ENCODE data around the gene WBP2. TPM values are rescaled to one million over a fixed set of nuclear protein-coding genes. Genes with fewer than 3 reads are reported as not detected.
A peak's percentile ranks its signal among the peaks of the same experiment; 100 is the strongest.

The WBP2 gene
- total and polyA plus RNA-seq, 9 of the 15 experiments (the other 6 are each of a cell fraction or from before 2014, with no cell fraction given) = 2.2 to 74.3 (median 20.0) TPM

GRCh38 chr17:75892556-75893224, 37.6 kb upstream of the WBP2 start:
- TF ChIP-seq RBFOX2 (IDR thresholded peaks at IDR 0.05; ENCODE audit: low read depth, low read length) (peak; percentile 54), TFAP4 (CRISPR knock-in tag; IDR thresholded peaks at IDR 0.05; ENCODE audit: borderline replicate concordance) (peak; percentile 17; the same call in 1 of the 2 replicates), ZNF655 (CRISPR knock-in tag; IDR thresholded peaks at IDR 0.05) (no peak), POLR2G (IDR thresholded peaks at IDR 0.05; ENCODE audit: low read depth, low read length) (peak; percentile 60; the same call in 1 of the 2 replicates)
- H3K4me3 ChIP-seq = no peak overlapping the region
- intact Hi-C loops (cut with micrococcal nuclease) = no loop called here
- peaks cover 13 to 75% of the 10 kb centered on the region in 2 experiments; a peak in 4 of 5 replicates for H3K4me1 ChIP-seq (replicated peaks in 1 of 2; ENCODE audit: control insufficient read depth in 2 of 2, insufficient read depth in 2 of 2, low read length in 2 of 2)
- no peaks in the 10 kb centered on the region for H3K9me3 ChIP-seq (replicated peaks; ENCODE audit: control insufficient read depth, insufficient read depth, low read depth, low read length)
- H3K4me2 ChIP-seq (ENCODE audit: insufficient read depth, low read length) = no peak overlapping the region
- no peak for ATAC-seq
- H3K36me3 ChIP-seq (ENCODE audit: control insufficient read depth, insufficient read depth, low read length) = peaks cover 40% of the 10 kb centered on the region; the same call in 1 of the 3 replicates
- FAIRE-seq = no peak
- H4K20me1 ChIP-seq (replicated peaks; ENCODE audit: control insufficient read depth, insufficient read depth, low read length) = no peaks in the 10 kb centered on the region
- BruUV-seq (replicated peaks) = no TSS peak
- CTCF ChIA-PET (ENCODE audit: low intra/inter-chr PET ratio) = no interaction called here
- POLR2A ChIA-PET = interaction anchor here (0.6 to 15.9 kb wide), 12 partner anchors 9 to 354 kb away, joined by 3 to 169 read pairs (median 4); partner anchors contain the start of genes TRIM47 and WBP2
- peaks cover 4% of the 10 kb centered on the region for H3K9me1 ChIP-seq (ENCODE audit: control insufficient read depth, insufficient read depth, low read length)
- H3K9ac ChIP-seq (ENCODE audit: insufficient read depth in 1 of 2, low read depth in 2 of 2, low read length in 2 of 2) = peak overlapping the region in 1 of 2 experiments; percentile 80; a peak in 2 of 4 replicates
- DNase-seq (ENCODE audit: extremely low read depth in 1 of 4, low spot score in 3 of 4) = no peak
- no peak overlapping the region for H3K27ac ChIP-seq (ENCODE audit: extremely low read depth, low read depth, low read length)
- WGBS (ENCODE audit: insufficient coverage, low coverage, missing lambda C conversion rate) = 97% methylated on average over 14 of the region's 16 CpGs
- H3K79me2 ChIP-seq (ENCODE audit: control insufficient read depth, insufficient read depth, low read length) = peaks cover 31% of the 10 kb centered on the region
- in situ Hi-C loops (cut with MboI) = no loop called here
- H2AFZ ChIP-seq (ENCODE audit: low read depth, low read length) = no peak overlapping the region
- H3K27me3 ChIP-seq (ENCODE audit: control insufficient read depth in 2 of 2, insufficient read depth in 2 of 2, low read length in 2 of 2) = no peaks in the 10 kb centered on the region

All from K562 (cell line).